ENCODE data around the gene MYO18B. TPM values are rescaled to one million over a fixed set of nuclear protein-coding genes. Genes with fewer than 3 reads are reported as not detected.

MYO18B gene
- polyA plus RNA-seq, 1 donor (not counting 4 experiments of a cell fraction or from before 2014, with no cell fraction given): not detected

- Histone ChIP-seq H3K9me3 (ENCODE audit: control insufficient read depth, low read depth, low read length) (no peaks in the 10 kb centered on the region), H3K27ac (ENCODE audit: control insufficient read depth, insufficient read depth, low read length) (no peak overlapping the region), H4K20me1 (ENCODE audit: control insufficient read depth, extremely low read depth, insufficient read depth, low read length) (no peaks in the 10 kb centered on the region), H3K4me3 (ENCODE audit: control insufficient read depth in 2 of 3, extremely low read depth in 1 of 3, insufficient read depth in 2 of 3, low read depth in 1 of 3, low read length in 3 of 3) (no peak overlapping the region), H3K9ac (ENCODE audit: control insufficient read depth, extremely low read depth, insufficient read depth, low read length) (no peak overlapping the region), H3K36me3 (ENCODE audit: control insufficient read depth in 2 of 2, extremely low read depth in 1 of 2, insufficient read depth in 2 of 2, low read length in 2 of 2) (no peaks in the 10 kb centered on the region), H3K79me2 (ENCODE audit: control insufficient read depth, insufficient read depth, low read length) (no peaks in the 10 kb centered on the region), H2AFZ (ENCODE audit: control insufficient read depth, low read length) (no peak overlapping the region), H3K4me2 (ENCODE audit: control insufficient read depth, extremely low read depth, insufficient read depth, low read depth, low read length) (no peak overlapping the region), H3K9me1 (ENCODE audit: control insufficient read depth, extremely low read depth, insufficient read depth, low read length) (no peaks in the 10 kb centered on the region), H3K27me3 (ENCODE audit: control insufficient read depth, extremely low read depth, insufficient read depth, low read length) (no peaks in the 10 kb centered on the region), H3K4me1 (ENCODE audit: control insufficient read depth, extremely low read depth, insufficient read depth, low read length) (no peaks in the 10 kb centered on the region)
- FAIRE-seq: no peak
- no peak for DNase-seq (ENCODE audit: low read depth, low spot score)
- dilution Hi-C loops (cut with MboI; ENCODE audit: extremely low pct_ligation_motif_present, low sequenced_read_pairs): no loop called here
- TF ChIP-seq CTCF (optimal IDR thresholded peaks at IDR 0.05 in 1 of 3, IDR thresholded peaks at IDR 0.05 in 1 of 3, conservative IDR thresholded peaks at IDR 0.05 in 1 of 3; ENCODE audit: extremely low read depth in 1 of 3, insufficient read depth in 2 of 3, low read length in 3 of 3): no peak
- TF ChIP-seq EZH2 (IDR thresholded peaks at IDR 0.05; ENCODE audit: low read length): no peak
Measured at GRCh38 chr22:25908755-25909154, 166.8 kb downstream of the MYO18B start.

GRCh38 chr22:25909614-25910387, 167.8 kb downstream of the MYO18B start:
- no peak overlapping the region for H3K27ac ChIP-seq (ENCODE audit: control insufficient read depth, insufficient read depth, low read length)
- TF ChIP-seq EZH2 (IDR thresholded peaks at IDR 0.05; ENCODE audit: low read length) (no peak), CTCF (optimal IDR thresholded peaks at IDR 0.05 in 1 of 3, IDR thresholded peaks at IDR 0.05 in 1 of 3, conservative IDR thresholded peaks at IDR 0.05 in 1 of 3; ENCODE audit: extremely low read depth in 1 of 3, insufficient read depth in 2 of 3, low read length in 3 of 3) (no peak)
- no peak overlapping the region for H3K9ac ChIP-seq (ENCODE audit: control insufficient read depth, extremely low read depth, insufficient read depth, low read length)
- dilution Hi-C loops (cut with MboI; ENCODE audit: extremely low pct_ligation_motif_present, low sequenced_read_pairs): no loop called here
- H4K20me1 ChIP-seq (ENCODE audit: control insufficient read depth, extremely low read depth, insufficient read depth, low read length): no peaks in the 10 kb centered on the region
- no peaks in the 10 kb centered on the region for H3K27me3 ChIP-seq (ENCODE audit: control insufficient read depth, extremely low read depth, insufficient read depth, low read length)
- H2AFZ ChIP-seq (ENCODE audit: control insufficient read depth, low read length): no peak overlapping the region
- H3K9me3 ChIP-seq (ENCODE audit: control insufficient read depth, low read depth, low read length): no peaks in the 10 kb centered on the region
- no peak overlapping the region for H3K4me3 ChIP-seq (ENCODE audit: control insufficient read depth in 2 of 3, extremely low read depth in 1 of 3, insufficient read depth in 2 of 3, low read depth in 1 of 3, low read length in 3 of 3)
- FAIRE-seq (no peak), DNase-seq (ENCODE audit: low read depth, low spot score) (no peak)
- no peaks in the 10 kb centered on the region for H3K9me1 ChIP-seq (ENCODE audit: control insufficient read depth, extremely low read depth, insufficient read depth, low read length)
- no peaks in the 10 kb centered on the region for H3K79me2 ChIP-seq (ENCODE audit: control insufficient read depth, insufficient read depth, low read length)
- no peaks in the 10 kb centered on the region for H3K36me3 ChIP-seq (ENCODE audit: control insufficient read depth in 2 of 2, extremely low read depth in 1 of 2, insufficient read depth in 2 of 2, low read length in 2 of 2)
- H3K4me2 ChIP-seq (ENCODE audit: control insufficient read depth, extremely low read depth, insufficient read depth, low read depth, low read length): no peak overlapping the region
- H3K4me1 ChIP-seq (ENCODE audit: control insufficient read depth, extremely low read depth, insufficient read depth, low read length): no peaks in the 10 kb centered on the region

All from keratinocyte (primary cell).